ENCODE results near the gene TOLLIP. TPM values are rescaled to one million over a fixed set of nuclear protein-coding genes. Genes with fewer than 3 reads are reported as not detected.

Gene TOLLIP
- total RNA-seq, 4 donors from 2014 or later, result 49.8 to 91.7 (median 85.0) TPM

DNA sequence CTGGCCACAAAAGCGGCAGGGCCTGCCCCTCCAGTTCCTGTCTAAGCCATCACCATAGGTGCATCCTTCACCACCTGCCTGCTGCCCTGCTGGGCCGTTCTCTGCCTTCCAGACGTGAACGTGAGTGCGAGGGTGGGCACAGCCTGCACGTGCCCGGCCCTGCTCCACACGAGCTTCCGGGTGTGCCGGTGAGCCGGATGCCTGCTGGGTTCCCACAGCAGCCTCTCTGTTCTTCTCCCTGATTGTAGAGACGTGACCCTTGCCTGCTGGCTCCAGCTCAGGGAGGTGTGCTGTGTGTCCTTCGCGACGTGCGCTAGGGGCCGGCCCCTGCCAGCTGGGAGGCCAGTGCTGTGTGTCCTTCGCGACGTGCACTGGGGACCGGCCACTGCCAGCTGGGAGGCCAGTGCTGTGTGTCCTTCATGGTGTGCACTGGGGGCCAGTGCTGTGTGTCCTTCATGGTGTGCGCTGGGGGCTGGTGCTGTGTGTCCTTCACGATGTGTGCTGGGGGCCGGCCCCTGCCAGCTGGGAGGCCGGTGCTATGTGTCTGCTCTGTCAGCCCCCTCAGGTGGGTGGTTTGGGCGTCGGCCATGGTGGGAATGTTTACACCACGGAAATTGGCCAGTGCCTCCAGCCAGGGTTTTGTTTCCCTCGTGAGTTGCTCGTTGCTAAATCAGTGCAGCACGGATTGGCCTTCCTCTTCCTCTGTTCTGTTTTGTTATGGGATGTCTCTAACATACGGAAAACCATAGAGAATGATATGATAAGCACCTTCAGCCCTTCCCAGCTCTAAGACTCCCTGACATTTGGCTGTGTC is 44.9 kb upstream of the TOLLIP start:
- TF ChIP-seq POLR2A (IDR thresholded peaks at IDR 0.05), result no peak
- TF ChIP-seq, protein P1, sequence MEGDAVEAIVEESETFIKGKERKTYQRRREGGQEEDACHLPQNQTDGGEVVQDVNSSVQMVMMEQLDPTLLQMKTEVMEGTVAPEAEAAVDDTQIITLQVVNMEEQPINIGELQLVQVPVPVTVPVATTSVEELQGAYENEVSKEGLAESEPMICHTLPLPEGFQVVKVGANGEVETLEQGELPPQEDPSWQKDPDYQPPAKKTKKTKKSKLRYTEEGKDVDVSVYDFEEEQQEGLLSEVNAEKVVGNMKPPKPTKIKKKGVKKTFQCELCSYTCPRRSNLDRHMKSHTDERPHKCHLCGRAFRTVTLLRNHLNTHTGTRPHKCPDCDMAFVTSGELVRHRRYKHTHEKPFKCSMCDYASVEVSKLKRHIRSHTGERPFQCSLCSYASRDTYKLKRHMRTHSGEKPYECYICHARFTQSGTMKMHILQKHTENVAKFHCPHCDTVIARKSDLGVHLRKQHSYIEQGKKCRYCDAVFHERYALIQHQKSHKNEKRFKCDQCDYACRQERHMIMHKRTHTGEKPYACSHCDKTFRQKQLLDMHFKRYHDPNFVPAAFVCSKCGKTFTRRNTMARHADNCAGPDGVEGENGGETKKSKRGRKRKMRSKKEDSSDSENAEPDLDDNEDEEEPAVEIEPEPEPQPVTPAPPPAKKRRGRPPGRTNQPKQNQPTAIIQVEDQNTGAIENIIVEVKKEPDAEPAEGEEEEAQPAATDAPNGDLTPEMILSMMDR (IDR thresholded peaks at IDR 0.05 in 4 of 5, conservative IDR thresholded peaks at IDR 0.05 in 1 of 5), result no peak
- no peaks in the 10 kb centered on the region for H3K4me1 ChIP-seq
- H3K36me3 ChIP-seq, result no peaks in the 10 kb centered on the region
- no peak overlapping the region for H3K27ac ChIP-seq
- in situ Hi-C loops (cut with MboI; ENCODE audit: low sequenced_read_pairs in 4 of 4), result no loop called here
- intact Hi-C loops (cut with DNase I; ENCODE audit: low total_unique reads), result no loop called here
- H3K4me3 ChIP-seq, result no peak overlapping the region
- peaks cover 2 to 18% (median 7%) of the 10 kb centered on the region in 3 donors for H3K27me3 ChIP-seq
- ATAC-seq (no peak), DNase-seq (no peak)
- no peaks in the 10 kb centered on the region for H3K9me3 ChIP-seq

DNA sequence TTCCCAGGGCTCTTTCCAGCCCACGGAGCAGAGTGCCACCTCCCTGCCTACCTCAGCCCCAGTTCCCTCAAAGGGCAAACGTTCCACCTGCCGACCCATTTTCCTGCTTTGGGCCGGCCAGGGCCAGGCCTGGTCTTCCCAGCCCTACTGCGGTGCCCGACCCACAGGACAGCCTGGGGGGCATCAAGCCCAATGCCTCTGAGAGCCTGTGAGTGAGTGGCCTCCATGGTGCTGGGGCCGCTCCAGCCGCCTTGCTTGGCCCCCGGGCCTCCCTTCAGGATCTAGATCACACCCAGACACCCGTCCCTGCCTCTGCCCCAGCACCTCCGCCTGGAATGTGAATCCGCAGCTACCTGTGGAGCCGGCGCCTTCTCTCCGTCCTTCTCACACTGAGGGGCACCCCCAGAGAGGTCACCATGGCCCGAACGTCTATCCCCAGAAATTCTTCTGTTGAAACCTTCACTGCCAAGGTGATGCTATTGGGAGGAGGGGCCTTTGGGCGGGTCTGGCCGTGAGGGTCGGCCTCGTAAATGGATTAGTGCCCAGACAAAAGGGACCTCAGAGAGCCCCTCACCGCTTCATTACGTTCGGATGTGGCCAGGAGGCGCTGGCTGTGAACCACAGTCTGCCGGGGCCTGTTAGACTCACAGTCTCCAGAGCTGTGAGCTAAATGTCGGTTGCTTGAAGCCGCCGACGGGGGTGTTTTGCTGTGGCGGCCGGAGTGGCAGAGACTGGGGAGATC is 44.1 kb upstream of the TOLLIP start:
- DNase-seq, result no peak

DNA sequence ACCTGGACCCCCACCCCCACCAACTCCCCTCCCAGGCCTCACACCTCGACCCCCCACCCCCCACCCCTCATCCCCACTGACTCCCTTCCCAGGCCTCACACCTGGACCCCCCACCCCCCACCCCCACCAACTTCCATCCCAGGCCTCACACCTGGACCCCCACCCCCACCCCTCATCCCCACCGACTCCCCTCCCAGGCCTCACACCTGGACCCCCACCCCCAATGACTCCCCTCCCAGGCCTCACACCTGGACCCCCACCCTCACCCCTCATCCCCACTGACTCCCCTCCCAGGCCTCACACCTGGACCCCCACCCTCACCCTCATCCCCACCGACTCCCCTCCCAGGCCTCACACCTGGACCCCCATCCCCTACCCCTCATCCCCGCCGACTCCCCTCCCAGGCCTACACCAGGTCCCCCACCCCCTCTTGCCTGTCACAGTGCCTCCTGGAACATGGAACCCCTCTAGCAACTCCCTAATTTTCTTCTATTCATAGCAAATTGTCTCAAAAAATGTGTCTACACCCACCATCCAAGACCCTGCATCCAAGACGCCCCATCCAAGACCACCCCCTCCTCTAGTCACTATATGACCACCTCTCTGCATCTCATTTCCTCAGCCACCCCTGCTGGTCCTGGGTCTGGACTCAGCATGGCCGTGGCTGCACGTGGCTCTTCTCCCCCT is 43.4 kb upstream of the TOLLIP start:
- peaks cover 2 to 11% (median 4%) of the 10 kb centered on the region in 3 donors for H3K27me3 ChIP-seq
- no peak overlapping the region for H3K4me3 ChIP-seq
- no peak for TF ChIP-seq POLR2A (IDR thresholded peaks at IDR 0.05)
- TF ChIP-seq, protein P1 (IDR thresholded peaks at IDR 0.05 in 4 of 5, conservative IDR thresholded peaks at IDR 0.05 in 1 of 5), result no peak
- H3K4me1 ChIP-seq, result no peaks in the 10 kb centered on the region
- no peak overlapping the region for H3K27ac ChIP-seq
- H3K36me3 ChIP-seq, result no peaks in the 10 kb centered on the region
- no peaks in the 10 kb centered on the region for H3K9me3 ChIP-seq
- intact Hi-C loops (cut with DNase I; ENCODE audit: low total_unique reads), result no loop called here
- peak in 1 of 2 donors; percentile 4 for DNase-seq
- in situ Hi-C loops (cut with MboI; ENCODE audit: low sequenced_read_pairs in 4 of 4), result no loop called here
- ATAC-seq, result no peak

More for the DNA sequence above, 44.1 kb upstream of the TOLLIP start:
- no peaks in the 10 kb centered on the region for H3K4me1 ChIP-seq
- in situ Hi-C loops (cut with MboI; ENCODE audit: low sequenced_read_pairs in 4 of 4), result no loop called here
- H3K36me3 ChIP-seq, result no peaks in the 10 kb centered on the region
- H3K27me3 ChIP-seq, result peaks cover 2 to 17% (median 7%) of the 10 kb centered on the region in 3 donors
- ATAC-seq, result no peak
- intact Hi-C loops (cut with DNase I; ENCODE audit: low total_unique reads), result no loop called here
- H3K4me3 ChIP-seq, result no peak overlapping the region
- TF ChIP-seq POLR2A (IDR thresholded peaks at IDR 0.05), result no peak
- TF ChIP-seq, protein P1 (IDR thresholded peaks at IDR 0.05 in 4 of 5, conservative IDR thresholded peaks at IDR 0.05 in 1 of 5), result no peak
- no peak overlapping the region for H3K27ac ChIP-seq
- no peaks in the 10 kb centered on the region for H3K9me3 ChIP-seq

DNA sequence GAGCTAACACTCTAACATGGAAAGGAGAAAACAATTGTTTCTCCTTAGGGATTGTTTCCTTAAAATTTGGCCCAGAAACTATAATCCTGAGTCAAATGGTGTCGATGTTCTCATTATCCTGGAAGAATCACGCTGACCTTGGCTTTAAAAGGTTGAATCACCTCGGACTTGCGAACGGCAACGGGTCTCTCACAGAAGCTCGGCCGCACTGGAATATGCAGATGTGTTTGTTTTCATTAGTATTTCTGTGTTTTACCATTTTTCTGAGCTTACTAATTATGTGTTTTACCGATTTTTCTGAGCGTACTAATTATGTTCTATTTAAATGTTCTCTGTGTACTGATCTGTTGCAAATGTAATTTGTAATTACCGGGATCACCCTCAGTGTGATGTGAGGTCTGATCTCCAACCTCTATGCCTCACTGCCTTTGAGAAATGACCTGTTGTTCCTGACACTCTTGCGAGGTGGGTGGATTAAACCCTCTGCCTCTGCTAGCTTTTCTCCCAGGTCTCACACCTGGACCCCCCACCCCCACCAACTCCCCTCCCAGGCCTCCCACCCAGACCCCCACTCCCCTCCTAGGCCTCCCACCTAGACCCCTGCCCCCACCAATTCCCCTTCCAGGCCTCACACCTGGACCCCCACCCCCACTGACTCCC is 42.0 kb upstream of the TOLLIP start:
- no peak overlapping the region for H3K4me3 ChIP-seq
- ATAC-seq (no peak), DNase-seq (peak in 1 of 2 donors; percentile 2)
- in situ Hi-C loops (cut with MboI; ENCODE audit: low sequenced_read_pairs in 4 of 4) (no loop called here), intact Hi-C loops (cut with DNase I; ENCODE audit: low total_unique reads) (no loop called here)
- H3K4me1 ChIP-seq, result no peaks in the 10 kb centered on the region
- no peaks in the 10 kb centered on the region for H3K36me3 ChIP-seq
- no peaks in the 10 kb centered on the region for H3K9me3 ChIP-seq
- TF ChIP-seq, protein P1 (IDR thresholded peaks at IDR 0.05 in 4 of 5, conservative IDR thresholded peaks at IDR 0.05 in 1 of 5), result no peak
- TF ChIP-seq POLR2A (IDR thresholded peaks at IDR 0.05), result no peak
- no peak overlapping the region for H3K27ac ChIP-seq
- peaks cover 2 to 11% (median 4%) of the 10 kb centered on the region in 3 donors for H3K27me3 ChIP-seq
